HepG2 (cell line): ENCODE data around the gene RSKR. TPM values are rescaled to one million over a fixed set of nuclear protein-coding genes. Genes with fewer than 3 reads are reported as not detected.

Source experiments
- AHR ChIP-seq: IDR thresholded peaks from 2 replicates; pipeline ENCODE4 v1.6.1; 2018; ENCODE audit warnings: missing genetic modification reagents, missing compliant biosample characterization
- CENPT ChIP-seq: sonication (generic); formaldehyde crosslinking; IDR thresholded peaks from 2 replicates; pipeline ENCODE4 v1.8.0; 2022; ENCODE audit warnings: low read depth, mild to moderate bottlenecking, moderate library complexity, missing genetic modification reagents
- EZH2 ChIP-seq: conservative IDR thresholded peaks from 2 replicates; pipeline ENCODE4 v1.6.1; 2012; ENCODE audit warnings: mild to moderate bottlenecking, low read depth, low read length, moderate library complexity
- JUNB ChIP-seq: sonication (generic); formaldehyde crosslinking; IDR thresholded peaks from 2 replicates; pipeline ENCODE4 v1.8.0; 2022; ENCODE audit warnings: missing genetic modification reagents, mild to moderate bottlenecking, borderline replicate concordance
- MXI1 ChIP-seq: IDR thresholded peaks from 3 replicates; pipeline ENCODE4 v1.6.1; 2012; ENCODE audit warnings: low read depth, low read length, inconsistent platforms, borderline replicate concordance
- NCOR1 ChIP-seq: fragments of 200-600 bp; sonication (generic); IDR thresholded peaks from 2 replicates; pipeline ENCODE4 v1.7.0; 2017; ENCODE audit warnings: antibody characterized with exemption, low read length, borderline replicate concordance
- SMARCE1 ChIP-seq: fragments of 450-650 bp; IDR thresholded peaks from 2 replicates; pipeline ENCODE4 v1.6.1; 2017; ENCODE audit warnings: borderline replicate concordance
- TSC22D2 ChIP-seq: sonication (generic); formaldehyde crosslinking; IDR thresholded peaks from 2 replicates; pipeline ENCODE4 v1.5.1; 2020; ENCODE audit warnings: missing genetic modification reagents, mild to moderate bottlenecking, borderline replicate concordance
- U2AF2 ChIP-seq: fragments of 200-400 bp; formaldehyde crosslinking; IDR thresholded peaks from 2 replicates; pipeline ENCODE4 v1.6.1; 2017; ENCODE audit warnings: low read depth, mild to moderate bottlenecking, low read length
- ZFP36L2 ChIP-seq: sonication (generic); formaldehyde crosslinking; IDR thresholded peaks from 2 replicates; pipeline ENCODE4 v1.4.0; 2020; ENCODE audit warnings: missing genetic modification reagents
- ZNF674 ChIP-seq: sonication (generic); formaldehyde crosslinking; IDR thresholded peaks from 2 replicates; pipeline ENCODE4 v1.5.0; 2020; ENCODE audit warnings: low read depth, mild to moderate bottlenecking, missing genetic modification reagents
- ZNF766 ChIP-seq: sonication (generic); formaldehyde crosslinking; IDR thresholded peaks from 2 replicates; pipeline ENCODE4 v1.5.0; 2020; ENCODE audit warnings: missing genetic modification reagents, borderline replicate concordance
- polyA plus RNA-seq, 8 experiments: library from polyadenylated mRNA; depleted of rRNA in 3 of 8; stranded (reverse) in 7 of 8; unstranded in 1 of 8; fragments of >200 nt; fragmentation: Illumina TruSeq in 4 of 8; extraction: Trizol in 4 of 8; gene quantifications; 2 replicates each; pipeline versions ENCODE4 v1.2.1 to v1.2.3, GENCODE V29; 2011 to 2016; ENCODE audit warnings: low read depth in 4 of 8, missing spikeins in 1 of 8, mixed read lengths in 1 of 8; ENCODE audit not compliant: insufficient read depth in 1 of 8
- total RNA-seq, 5 experiments: library from RNA; depleted of rRNA; stranded (reverse); fragments of >200 nt; fragmentation: Illumina TruSeq; extraction: Trizol; gene quantifications; 2 replicates each; pipeline ENCODE4 v1.2.3, GENCODE V29; 2016; ENCODE audit warnings: low read depth in 1 of 5
- TF ChIP-seq, protein P1 (sequence below): sonication (generic); formaldehyde crosslinking; IDR thresholded peaks from 2 replicates; pipeline ENCODE4 v1.5.0; 2020; ENCODE audit warnings: missing genetic modification reagents
- TF ChIP-seq, protein P2 (sequence below): sonication (generic); formaldehyde crosslinking; IDR thresholded peaks from 2 replicates; pipeline ENCODE4 v1.4.0; 2020; ENCODE audit warnings: mild to moderate bottlenecking, missing genetic modification reagents, borderline replicate concordance
- TF ChIP-seq, protein P3 (sequence below): sonication (generic); formaldehyde crosslinking; IDR thresholded peaks from 2 replicates; pipeline ENCODE4 v1.5.0; 2020; ENCODE audit warnings: missing genetic modification reagents, mild to moderate bottlenecking, borderline replicate concordance
- TF ChIP-seq, protein P4 (sequence below): sonication (generic); formaldehyde crosslinking; IDR thresholded peaks from 2 replicates; pipeline ENCODE4 v1.4.0; 2020; ENCODE audit warnings: low read depth, missing genetic modification reagents

The RSKR gene
- total and polyA plus RNA-seq, 2 of the 13 experiments (the other 11 are each of a cell fraction or from before 2014, with no cell fraction given): 5.0 to 10.4 TPM

DNA sequence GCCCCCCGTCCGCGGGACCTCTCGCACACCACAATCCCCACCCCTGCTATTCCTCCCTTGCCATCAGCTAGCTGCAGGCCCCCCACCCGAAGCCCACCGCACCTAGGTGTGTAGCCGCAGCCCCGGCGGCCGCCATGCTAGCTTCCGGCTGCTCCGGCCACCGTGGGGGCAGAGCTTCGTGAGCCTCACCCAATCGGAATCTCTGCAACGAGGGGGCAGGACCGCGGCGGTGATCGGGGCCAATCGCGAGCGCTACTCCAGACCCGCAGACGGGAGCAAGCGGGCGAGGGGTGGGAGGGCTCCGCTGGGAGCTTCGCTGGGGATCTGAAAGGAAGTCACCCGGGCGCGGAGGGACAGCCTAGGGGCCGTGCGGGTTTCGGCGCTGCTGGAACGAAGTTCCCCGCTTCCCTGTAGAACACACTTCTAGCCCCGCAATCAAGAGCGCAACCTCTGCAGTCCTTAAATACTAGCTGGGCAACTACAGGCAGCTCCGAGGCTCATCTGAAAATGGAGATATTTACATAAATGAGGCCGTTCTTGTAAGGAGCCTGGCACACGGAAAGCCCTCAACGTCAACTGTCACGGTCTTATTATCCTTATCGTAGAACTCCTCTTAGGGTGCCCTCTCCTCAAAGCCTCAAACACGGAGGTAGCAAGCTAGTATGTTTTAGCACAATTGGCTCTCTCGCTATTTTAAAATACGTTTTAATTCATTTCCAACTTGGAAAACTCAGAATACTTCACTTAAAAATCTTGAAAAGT, 42.4 kb downstream of the RSKR start, which contains the start of gene PIGS (continued):
- TF ChIP-seq, protein P1, sequence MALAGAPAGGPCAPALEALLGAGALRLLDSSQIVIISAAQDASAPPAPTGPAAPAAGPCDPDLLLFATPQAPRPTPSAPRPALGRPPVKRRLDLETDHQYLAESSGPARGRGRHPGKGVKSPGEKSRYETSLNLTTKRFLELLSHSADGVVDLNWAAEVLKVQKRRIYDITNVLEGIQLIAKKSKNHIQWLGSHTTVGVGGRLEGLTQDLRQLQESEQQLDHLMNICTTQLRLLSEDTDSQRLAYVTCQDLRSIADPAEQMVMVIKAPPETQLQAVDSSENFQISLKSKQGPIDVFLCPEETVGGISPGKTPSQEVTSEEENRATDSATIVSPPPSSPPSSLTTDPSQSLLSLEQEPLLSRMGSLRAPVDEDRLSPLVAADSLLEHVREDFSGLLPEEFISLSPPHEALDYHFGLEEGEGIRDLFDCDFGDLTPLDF (CRISPR knock-in tag): 0 out of 2 replicates have a peak, but pooled peaks have one; percentile 17
- TF ChIP-seq AHR (no peak), NCOR1 (no peak), JUNB (CRISPR knock-in tag) (no peak), U2AF2 (no peak), ZFP36L2 (CRISPR knock-in tag) (no peak), ZNF674 (no peak), SMARCE1 (no peak), MXI1 (peak; percentile 59; the same call in 1 of the 3 replicates), EZH2 (no peak), TSC22D2 (CRISPR knock-in tag) (0 out of 2 replicates have a peak, but pooled peaks have one; percentile 12), CENPT (no peak), ZNF766 (CRISPR knock-in tag) (0 out of 2 replicates have a peak, but pooled peaks have one; percentile 22)
- TF ChIP-seq, protein P2, sequence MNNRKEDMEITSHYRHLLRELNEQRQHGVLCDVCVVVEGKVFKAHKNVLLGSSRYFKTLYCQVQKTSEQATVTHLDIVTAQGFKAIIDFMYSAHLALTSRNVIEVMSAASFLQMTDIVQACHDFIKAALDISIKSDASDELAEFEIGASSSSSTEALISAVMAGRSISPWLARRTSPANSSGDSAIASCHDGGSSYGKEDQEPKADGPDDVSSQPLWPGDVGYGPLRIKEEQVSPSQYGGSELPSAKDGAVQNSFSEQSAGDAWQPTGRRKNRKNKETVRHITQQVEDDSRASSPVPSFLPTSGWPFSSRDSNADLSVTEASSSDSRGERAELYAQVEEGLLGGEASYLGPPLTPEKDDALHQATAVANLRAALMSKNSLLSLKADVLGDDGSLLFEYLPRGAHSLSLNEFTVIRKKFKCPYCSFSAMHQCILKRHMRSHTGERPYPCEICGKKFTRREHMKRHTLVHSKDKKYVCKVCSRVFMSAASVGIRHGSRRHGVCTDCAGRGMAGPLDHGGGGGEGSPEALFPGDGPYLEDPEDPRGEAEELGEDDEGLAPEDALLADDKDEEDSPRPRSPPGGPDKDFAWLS (CRISPR knock-in tag): no peak
- TF ChIP-seq, protein P3, sequence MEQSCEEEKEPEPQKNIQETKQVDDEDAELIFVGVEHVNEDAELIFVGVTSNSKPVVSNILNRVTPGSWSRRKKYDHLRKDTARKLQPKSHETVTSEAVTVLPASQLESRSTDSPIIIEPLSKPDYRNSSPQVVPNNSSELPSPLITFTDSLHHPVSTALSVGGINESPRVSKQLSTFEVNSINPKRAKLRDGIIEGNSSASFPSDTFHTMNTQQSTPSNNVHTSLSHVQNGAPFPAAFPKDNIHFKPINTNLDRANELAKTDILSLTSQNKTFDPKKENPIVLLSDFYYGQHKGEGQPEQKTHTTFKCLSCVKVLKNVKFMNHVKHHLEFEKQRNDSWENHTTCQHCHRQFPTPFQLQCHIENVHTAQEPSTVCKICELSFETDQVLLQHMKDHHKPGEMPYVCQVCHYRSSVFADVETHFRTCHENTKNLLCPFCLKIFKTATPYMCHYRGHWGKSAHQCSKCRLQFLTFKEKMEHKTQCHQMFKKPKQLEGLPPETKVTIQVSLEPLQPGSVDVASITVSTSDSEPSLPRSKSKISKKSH (CRISPR knock-in tag): no peak
- TF ChIP-seq, protein P4, sequence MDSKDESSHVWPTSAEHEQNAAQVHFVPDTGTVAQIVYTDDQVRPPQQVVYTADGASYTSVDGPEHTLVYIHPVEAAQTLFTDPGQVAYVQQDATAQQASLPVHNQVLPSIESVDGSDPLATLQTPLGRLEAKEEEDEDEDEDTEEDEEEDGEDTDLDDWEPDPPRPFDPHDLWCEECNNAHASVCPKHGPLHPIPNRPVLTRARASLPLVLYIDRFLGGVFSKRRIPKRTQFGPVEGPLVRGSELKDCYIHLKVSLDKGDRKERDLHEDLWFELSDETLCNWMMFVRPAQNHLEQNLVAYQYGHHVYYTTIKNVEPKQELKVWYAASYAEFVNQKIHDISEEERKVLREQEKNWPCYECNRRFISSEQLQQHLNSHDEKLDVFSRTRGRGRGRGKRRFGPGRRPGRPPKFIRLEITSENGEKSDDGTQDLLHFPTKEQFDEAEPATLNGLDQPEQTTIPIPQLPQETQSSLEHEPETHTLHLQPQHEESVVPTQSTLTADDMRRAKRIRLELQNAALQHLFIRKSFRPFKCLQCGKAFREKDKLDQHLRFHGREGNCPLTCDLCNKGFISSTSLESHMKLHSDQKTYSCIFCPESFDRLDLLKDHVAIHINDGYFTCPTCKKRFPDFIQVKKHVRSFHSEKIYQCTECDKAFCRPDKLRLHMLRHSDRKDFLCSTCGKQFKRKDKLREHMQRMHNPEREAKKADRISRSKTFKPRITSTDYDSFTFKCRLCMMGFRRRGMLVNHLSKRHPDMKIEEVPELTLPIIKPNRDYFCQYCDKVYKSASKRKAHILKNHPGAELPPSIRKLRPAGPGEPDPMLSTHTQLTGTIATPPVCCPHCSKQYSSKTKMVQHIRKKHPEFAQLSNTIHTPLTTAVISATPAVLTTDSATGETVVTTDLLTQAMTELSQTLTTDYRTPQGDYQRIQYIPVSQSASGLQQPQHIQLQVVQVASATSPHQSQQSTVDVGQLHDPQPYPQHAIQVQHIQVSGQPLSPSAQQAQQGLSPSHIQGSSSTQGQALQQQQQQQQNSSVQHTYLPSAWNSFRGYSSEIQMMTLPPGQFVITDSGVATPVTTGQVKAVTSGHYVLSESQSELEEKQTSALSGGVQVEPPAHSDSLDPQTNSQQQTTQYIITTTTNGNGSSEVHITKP (CRISPR knock-in tag): peak; percentile 82
